ENCODE measurements around the gene CUL4A. TPM values are rescaled to one million over a fixed set of nuclear protein-coding genes. Genes with fewer than 3 reads are reported as not detected.

The CUL4A gene
- polyA plus RNA-seq, 1 of the 3 experiments (the other 2 are of a cell fraction): 51.2 TPM

DNA sequence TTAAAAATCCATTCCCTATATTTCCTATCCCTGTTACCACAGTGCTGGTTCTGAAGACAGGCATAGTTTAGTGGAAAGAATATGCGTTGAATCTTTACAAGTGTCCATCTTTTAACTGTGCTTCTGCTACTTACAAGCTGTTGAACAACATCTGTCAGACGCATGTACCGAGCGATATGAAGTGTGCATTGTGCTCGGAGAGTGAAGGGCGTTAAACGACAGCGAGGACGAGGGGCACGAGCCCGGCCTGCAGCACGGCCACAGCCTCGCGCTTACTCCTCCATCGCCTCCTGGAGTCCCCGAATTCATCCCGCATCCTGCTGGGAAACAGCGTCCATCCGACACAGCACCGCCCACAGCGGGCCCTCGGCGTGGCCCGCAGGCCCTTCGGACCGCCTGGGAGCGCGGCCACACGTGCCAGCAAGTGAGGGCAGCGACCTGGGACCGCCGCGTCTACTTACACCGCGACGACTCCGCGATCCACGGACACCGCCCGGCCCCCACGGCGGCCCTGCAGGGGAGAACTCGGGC lies 1.5 kb upstream of the CUL4A start:
- ChIA-PET POLR2A (no interaction called here), CTCF (interaction anchor here (0.6 to 2.6 kb wide), 2 partner anchors 176 to 265 kb away, joined by 4 to 7 read pairs; no protein-coding TSS in a partner anchor)
- no peaks in the 10 kb centered on the region for H3K9me3 ChIP-seq
- peak overlapping the region; percentile 59; the same call in 1 of the 2 replicates for H2AFZ ChIP-seq (ENCODE audit: low read depth)
- TF ChIP-seq, protein P1, sequence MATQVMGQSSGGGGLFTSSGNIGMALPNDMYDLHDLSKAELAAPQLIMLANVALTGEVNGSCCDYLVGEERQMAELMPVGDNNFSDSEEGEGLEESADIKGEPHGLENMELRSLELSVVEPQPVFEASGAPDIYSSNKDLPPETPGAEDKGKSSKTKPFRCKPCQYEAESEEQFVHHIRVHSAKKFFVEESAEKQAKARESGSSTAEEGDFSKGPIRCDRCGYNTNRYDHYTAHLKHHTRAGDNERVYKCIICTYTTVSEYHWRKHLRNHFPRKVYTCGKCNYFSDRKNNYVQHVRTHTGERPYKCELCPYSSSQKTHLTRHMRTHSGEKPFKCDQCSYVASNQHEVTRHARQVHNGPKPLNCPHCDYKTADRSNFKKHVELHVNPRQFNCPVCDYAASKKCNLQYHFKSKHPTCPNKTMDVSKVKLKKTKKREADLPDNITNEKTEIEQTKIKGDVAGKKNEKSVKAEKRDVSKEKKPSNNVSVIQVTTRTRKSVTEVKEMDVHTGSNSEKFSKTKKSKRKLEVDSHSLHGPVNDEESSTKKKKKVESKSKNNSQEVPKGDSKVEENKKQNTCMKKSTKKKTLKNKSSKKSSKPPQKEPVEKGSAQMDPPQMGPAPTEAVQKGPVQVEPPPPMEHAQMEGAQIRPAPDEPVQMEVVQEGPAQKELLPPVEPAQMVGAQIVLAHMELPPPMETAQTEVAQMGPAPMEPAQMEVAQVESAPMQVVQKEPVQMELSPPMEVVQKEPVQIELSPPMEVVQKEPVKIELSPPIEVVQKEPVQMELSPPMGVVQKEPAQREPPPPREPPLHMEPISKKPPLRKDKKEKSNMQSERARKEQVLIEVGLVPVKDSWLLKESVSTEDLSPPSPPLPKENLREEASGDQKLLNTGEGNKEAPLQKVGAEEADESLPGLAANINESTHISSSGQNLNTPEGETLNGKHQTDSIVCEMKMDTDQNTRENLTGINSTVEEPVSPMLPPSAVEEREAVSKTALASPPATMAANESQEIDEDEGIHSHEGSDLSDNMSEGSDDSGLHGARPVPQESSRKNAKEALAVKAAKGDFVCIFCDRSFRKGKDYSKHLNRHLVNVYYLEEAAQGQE (IDR thresholded peaks at IDR 0.05; ENCODE audit: low read depth, low read length): no peak
- TF ChIP-seq POLR2AphosphoS5 (IDR thresholded peaks at IDR 0.05; ENCODE audit: low read depth, low read length): no peak
- no peak for TF ChIP-seq RCOR1 (IDR thresholded peaks at IDR 0.05; ENCODE audit: low read length)
- no peak for TF ChIP-seq EZH2phosphoT487 (IDR thresholded peaks at IDR 0.05; ENCODE audit: borderline replicate concordance, low read depth)
- TF ChIP-seq, protein P2, sequence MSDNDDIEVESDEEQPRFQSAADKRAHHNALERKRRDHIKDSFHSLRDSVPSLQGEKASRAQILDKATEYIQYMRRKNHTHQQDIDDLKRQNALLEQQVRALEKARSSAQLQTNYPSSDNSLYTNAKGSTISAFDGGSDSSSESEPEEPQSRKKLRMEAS (IDR thresholded peaks at IDR 0.05; ENCODE audit: low read depth): peak; percentile 37; the same call in 1 of the 2 replicates
- TF ChIP-seq FOSL2 (IDR thresholded peaks at IDR 0.05; ENCODE audit: borderline replicate concordance, low read depth): no peak
- TF ChIP-seq MXI1 (IDR thresholded peaks at IDR 0.05; ENCODE audit: low read depth, low read length): peak; percentile 68
- H3K4me3 ChIP-seq (ENCODE audit: low read depth in 2 of 2, low read length in 1 of 2): peak overlapping the region; percentile 82 to 97
- H3K9ac ChIP-seq: peak overlapping the region; percentile 98
- H3K4me1 ChIP-seq (ENCODE audit: control insufficient read depth in 1 of 2, insufficient read depth in 2 of 2, low read depth in 1 of 2, low read length in 1 of 2): peaks cover 11 to 35% of the 10 kb centered on the region in 2 experiments
- H3K9me2 ChIP-seq: no peaks in the 10 kb centered on the region
- WGBS (ENCODE audit: low lambda C conversion rate): 8% methylated on average over 10 of the region's 44 CpGs
- H3F3A ChIP-seq (replicated peaks; ENCODE audit: insufficient read depth): peaks cover 5% of the 10 kb centered on the region
- peak overlapping the region; percentile 86 for H3K4me2 ChIP-seq
- H4K20me1 ChIP-seq (ENCODE audit: insufficient read depth): peaks cover 54% of the 10 kb centered on the region
- H3K27ac ChIP-seq (ENCODE audit: low read depth in 2 of 2, low read length in 1 of 2): peak overlapping the region; percentile 93 to 97
- peaks cover 20 to 29% of the 10 kb centered on the region in 2 experiments for H3K36me3 ChIP-seq (replicated peaks in 1 of 2; ENCODE audit: control insufficient read depth in 1 of 2, insufficient read depth in 2 of 2, low read length in 1 of 2)
- DNase-seq: no peak
- H3K27me3 ChIP-seq (ENCODE audit: insufficient read depth): no peaks in the 10 kb centered on the region
- H3K79me2 ChIP-seq (ENCODE audit: insufficient read depth): peaks cover 87% of the 10 kb centered on the region

DNA sequence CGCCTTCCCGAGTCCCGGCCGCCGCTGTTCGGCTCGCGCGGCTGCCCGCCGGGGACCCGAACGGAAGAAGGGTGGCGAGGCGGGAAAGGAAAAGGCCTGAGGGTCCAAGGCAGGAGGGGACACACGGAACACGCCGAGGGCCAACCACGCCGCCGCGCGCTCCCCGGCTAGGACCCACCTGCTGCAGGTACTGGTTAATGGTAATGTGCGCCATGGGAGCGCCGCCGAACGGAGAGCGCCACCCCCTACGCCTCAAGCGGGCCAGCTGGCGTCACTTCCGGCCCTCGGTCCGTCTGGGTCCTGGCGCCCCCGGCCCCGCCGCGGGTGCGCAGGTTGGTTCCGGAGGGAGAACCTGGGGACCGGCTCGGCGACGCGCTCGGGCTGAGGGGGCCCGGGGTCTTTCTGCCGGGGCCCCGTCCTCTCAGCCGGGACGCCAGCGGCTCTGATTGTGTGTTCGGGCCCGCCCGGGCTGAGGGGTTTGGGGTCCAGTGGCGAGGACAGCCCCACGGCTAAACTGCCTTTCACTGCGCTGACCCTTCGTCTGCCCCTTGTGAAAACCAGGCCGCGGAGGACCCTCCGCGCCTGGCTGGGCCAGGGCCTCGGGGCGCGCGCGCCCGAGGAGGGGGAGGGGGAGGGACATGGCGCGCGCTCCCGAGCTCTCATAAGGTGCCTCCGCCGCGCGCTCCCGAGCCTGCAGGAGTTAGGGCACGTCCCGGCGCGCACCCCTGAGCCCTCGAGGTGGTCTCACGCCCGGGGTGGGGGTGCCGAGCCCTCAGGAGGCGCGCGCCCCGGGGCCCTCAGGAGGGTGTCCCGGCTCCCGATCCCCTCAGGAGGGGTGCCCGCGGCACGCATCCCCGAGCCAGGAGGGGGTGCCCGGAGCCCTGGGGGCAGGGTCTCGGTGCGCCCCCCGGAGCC lies 735 bp upstream of the CUL4A start, which contains the start of gene PCID2:
TSS of gene PCID2 (minus strand) at position 249 of the 915 bp plus-strand sequence. CDS start at position 214, 35 bp downstream.
- peaks cover 54% of the 10 kb centered on the region for H4K20me1 ChIP-seq (ENCODE audit: insufficient read depth)
- H3K27ac ChIP-seq (ENCODE audit: low read depth in 2 of 2, low read length in 1 of 2): peak within 1 kb of the TSS; percentile 93 to 97
- H3K27me3 ChIP-seq (ENCODE audit: insufficient read depth): no peaks in the 10 kb centered on the region
- TF ChIP-seq TAF1 (IDR thresholded peaks at IDR 0.05; ENCODE audit: borderline replicate concordance, low read depth, low read length) (peak; percentile 90), FOSL2 (IDR thresholded peaks at IDR 0.05; ENCODE audit: borderline replicate concordance, low read depth) (peak; percentile 29; the same call in 1 of the 2 replicates), SIN3A (IDR thresholded peaks at IDR 0.05; ENCODE audit: borderline replicate concordance, low read depth, low read length) (peak; percentile 84; the same call in 1 of the 2 replicates), MEF2A (IDR thresholded peaks at IDR 0.05; ENCODE audit: borderline replicate concordance, low read depth) (peak; percentile 30; the same call in 1 of the 2 replicates), EP300 (IDR thresholded peaks at IDR 0.05; ENCODE audit: borderline replicate concordance in 1 of 2, low read depth in 1 of 2, low read length in 1 of 2) (peak in 1 of 2 experiments; percentile 62; a peak in 1 of 4 replicates), GATA2 (CRISPR knock-in tag; IDR thresholded peaks at IDR 0.05) (no peak), RCOR1 (IDR thresholded peaks at IDR 0.05; ENCODE audit: low read length) (no peak), POLR2AphosphoS5 (IDR thresholded peaks at IDR 0.05; ENCODE audit: low read depth, low read length) (peak; percentile 80), RFX5 (IDR thresholded peaks at IDR 0.05; ENCODE audit: low read length) (no peak), EZH2phosphoT487 (IDR thresholded peaks at IDR 0.05; ENCODE audit: borderline replicate concordance, low read depth) (no peak), JUND (IDR thresholded peaks at IDR 0.05) (no peak), RXRA (IDR thresholded peaks at IDR 0.05; ENCODE audit: borderline replicate concordance, low read depth) (no peak)
- TF ChIP-seq, protein P3, sequence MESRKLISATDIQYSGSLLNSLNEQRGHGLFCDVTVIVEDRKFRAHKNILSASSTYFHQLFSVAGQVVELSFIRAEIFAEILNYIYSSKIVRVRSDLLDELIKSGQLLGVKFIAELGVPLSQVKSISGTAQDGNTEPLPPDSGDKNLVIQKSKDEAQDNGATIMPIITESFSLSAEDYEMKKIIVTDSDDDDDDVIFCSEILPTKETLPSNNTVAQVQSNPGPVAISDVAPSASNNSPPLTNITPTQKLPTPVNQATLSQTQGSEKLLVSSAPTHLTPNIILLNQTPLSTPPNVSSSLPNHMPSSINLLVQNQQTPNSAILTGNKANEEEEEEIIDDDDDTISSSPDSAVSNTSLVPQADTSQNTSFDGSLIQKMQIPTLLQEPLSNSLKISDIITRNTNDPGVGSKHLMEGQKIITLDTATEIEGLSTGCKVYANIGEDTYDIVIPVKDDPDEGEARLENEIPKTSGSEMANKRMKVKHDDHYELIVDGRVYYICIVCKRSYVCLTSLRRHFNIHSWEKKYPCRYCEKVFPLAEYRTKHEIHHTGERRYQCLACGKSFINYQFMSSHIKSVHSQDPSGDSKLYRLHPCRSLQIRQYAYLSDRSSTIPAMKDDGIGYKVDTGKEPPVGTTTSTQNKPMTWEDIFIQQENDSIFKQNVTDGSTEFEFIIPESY (IDR thresholded peaks at IDR 0.05; ENCODE audit: borderline replicate concordance, low read depth): no peak

More for the DNA sequence above, 735 bp upstream of the CUL4A start, which contains the start of gene PCID2:
- H3K4me1 ChIP-seq (ENCODE audit: control insufficient read depth in 1 of 2, insufficient read depth in 2 of 2, low read depth in 1 of 2, low read length in 1 of 2): peaks cover 11 to 33% of the 10 kb centered on the region in 2 experiments
- ChIA-PET CTCF (interaction anchor here (0.6 to 2.6 kb wide), 4 partner anchors 10 to 266 kb away, joined by 3 to 7 read pairs (median 4); no protein-coding TSS in a partner anchor), POLR2A (interaction anchor here (0.5 to 2.0 kb wide), 5 partner anchors 21 to 207 kb away, joined by 3 to 9 read pairs (median 3); partner anchors contain the start of genes F10 and LAMP1)
- peaks cover 20 to 32% of the 10 kb centered on the region in 2 experiments for H3K36me3 ChIP-seq (replicated peaks in 1 of 2; ENCODE audit: control insufficient read depth in 1 of 2, insufficient read depth in 2 of 2, low read length in 1 of 2)
- peak within 1 kb of the TSS; percentile 65; the same call in 1 of the 2 replicates for H2AFZ ChIP-seq (ENCODE audit: low read depth)
- peaks cover 87% of the 10 kb centered on the region for H3K79me2 ChIP-seq (ENCODE audit: insufficient read depth)
- peak; percentile 97 for DNase-seq
- peak within 1 kb of the TSS; percentile 86 for H3K4me2 ChIP-seq
- peak within 1 kb of the TSS; percentile 98 for H3K9ac ChIP-seq
- H3K4me3 ChIP-seq (ENCODE audit: low read depth in 2 of 2, low read length in 1 of 2): peak within 1 kb of the TSS; percentile 89 to 97
- no peaks in the 10 kb centered on the region for H3K9me3 ChIP-seq
- 0% methylated on average over 3 of the region's 103 CpGs for WGBS (ENCODE audit: low lambda C conversion rate)
- peaks cover 5% of the 10 kb centered on the region for H3F3A ChIP-seq (replicated peaks; ENCODE audit: insufficient read depth)
- no peaks in the 10 kb centered on the region for H3K9me2 ChIP-seq
